ENCODE results near the gene GORAB. TPM values are rescaled to one million over a fixed set of nuclear protein-coding genes. Genes with fewer than 3 reads are reported as not detected.

GORAB gene
- total RNA-seq, 1 experiment from 2014 or later, result 10.9 TPM

DNA sequence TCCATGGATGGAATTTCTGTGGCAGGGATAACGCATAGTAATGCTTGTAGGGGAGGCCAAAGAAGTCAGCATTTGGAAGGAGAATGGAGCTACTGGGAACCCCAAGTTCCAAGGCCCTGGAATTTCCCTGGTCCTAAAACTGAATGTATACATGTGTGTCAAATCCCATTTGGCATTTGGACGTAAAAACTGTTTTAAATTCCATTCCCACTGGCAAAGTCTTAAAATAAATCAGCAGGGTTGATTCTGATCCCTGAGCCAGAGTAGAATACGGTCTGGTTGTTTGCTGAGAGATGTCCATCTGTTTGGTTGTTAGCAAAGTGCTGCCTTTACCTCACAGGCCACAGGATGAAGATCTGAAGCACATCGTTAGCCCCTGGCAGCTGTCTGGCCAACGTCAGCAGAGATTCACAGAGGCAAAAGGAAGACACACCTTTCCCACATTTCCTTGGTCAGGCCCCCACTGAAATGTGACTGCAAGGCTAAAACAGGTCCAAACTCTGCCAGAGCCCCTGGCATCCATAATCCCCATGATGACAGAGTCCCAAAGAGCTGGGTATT lies 62.2 kb downstream of the GORAB start:
- POLR2A ChIA-PET (ENCODE audit: low non-redundant PET), result no interaction called here
- Histone ChIP-seq H3K4me1 (ENCODE audit: insufficient read depth, low read length, poor library complexity, severe bottlenecking) (no peaks in the 10 kb centered on the region), H3K36me3 (ENCODE audit: insufficient read depth, low read length, poor library complexity, severe bottlenecking) (no peaks in the 10 kb centered on the region), H3K27me3 (replicated peaks; ENCODE audit: insufficient read depth, low read depth, low read length, poor library complexity) (peaks cover 4% of the 10 kb centered on the region), H3K9me3 (ENCODE audit: low read depth, low read length, poor library complexity, severe bottlenecking) (peaks cover 5% of the 10 kb centered on the region), H3K4me3 (ENCODE audit: low read depth, low read length, poor library complexity, severe bottlenecking) (no peak overlapping the region), H3K27ac (ENCODE audit: low read depth, low read length, poor library complexity, severe bottlenecking) (no peak overlapping the region)
- BruUV-seq (replicated peaks), result no TSS peak
- intact Hi-C loops (cut with micrococcal nuclease; ENCODE audit: unreplicated experiment), result no loop called here
- CTCF ChIA-PET, result no interaction called here
- no peak for DNase-seq (ENCODE audit: low spot score)
- TF ChIP-seq, protein P1, sequence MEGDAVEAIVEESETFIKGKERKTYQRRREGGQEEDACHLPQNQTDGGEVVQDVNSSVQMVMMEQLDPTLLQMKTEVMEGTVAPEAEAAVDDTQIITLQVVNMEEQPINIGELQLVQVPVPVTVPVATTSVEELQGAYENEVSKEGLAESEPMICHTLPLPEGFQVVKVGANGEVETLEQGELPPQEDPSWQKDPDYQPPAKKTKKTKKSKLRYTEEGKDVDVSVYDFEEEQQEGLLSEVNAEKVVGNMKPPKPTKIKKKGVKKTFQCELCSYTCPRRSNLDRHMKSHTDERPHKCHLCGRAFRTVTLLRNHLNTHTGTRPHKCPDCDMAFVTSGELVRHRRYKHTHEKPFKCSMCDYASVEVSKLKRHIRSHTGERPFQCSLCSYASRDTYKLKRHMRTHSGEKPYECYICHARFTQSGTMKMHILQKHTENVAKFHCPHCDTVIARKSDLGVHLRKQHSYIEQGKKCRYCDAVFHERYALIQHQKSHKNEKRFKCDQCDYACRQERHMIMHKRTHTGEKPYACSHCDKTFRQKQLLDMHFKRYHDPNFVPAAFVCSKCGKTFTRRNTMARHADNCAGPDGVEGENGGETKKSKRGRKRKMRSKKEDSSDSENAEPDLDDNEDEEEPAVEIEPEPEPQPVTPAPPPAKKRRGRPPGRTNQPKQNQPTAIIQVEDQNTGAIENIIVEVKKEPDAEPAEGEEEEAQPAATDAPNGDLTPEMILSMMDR (conservative IDR thresholded peaks at IDR 0.05; ENCODE audit: low read depth, low read length), result no peak
- no peak for TF ChIP-seq EZH2 (IDR thresholded peaks at IDR 0.05; ENCODE audit: borderline replicate concordance, low read depth, low read length, poor library complexity, severe bottlenecking)

DNA sequence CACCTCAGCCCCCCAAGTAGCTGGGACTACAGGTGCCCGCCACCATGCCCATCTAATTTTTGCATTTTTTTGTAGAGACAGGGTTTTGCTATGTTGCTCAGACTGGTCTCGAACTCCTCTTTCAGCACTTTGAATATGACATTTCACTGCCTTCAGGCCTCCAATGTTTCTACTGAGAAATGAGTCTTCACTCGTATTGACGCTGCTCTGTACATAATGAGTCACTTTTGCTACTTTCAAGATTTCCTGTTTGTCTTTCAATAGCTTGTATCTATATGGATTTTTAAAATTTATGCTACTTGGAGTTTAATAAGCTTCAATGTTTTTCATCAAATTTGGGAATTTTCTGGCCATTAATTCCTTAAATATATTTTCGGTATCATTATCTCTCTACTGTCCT lies 64.7 kb downstream of the GORAB start:
- Histone ChIP-seq H3K4me1 (ENCODE audit: insufficient read depth, low read length, poor library complexity, severe bottlenecking) (no peaks in the 10 kb centered on the region), H3K27ac (ENCODE audit: low read depth, low read length, poor library complexity, severe bottlenecking) (no peak overlapping the region), H3K9me3 (ENCODE audit: low read depth, low read length, poor library complexity, severe bottlenecking) (peaks cover 5% of the 10 kb centered on the region), H3K27me3 (replicated peaks; ENCODE audit: insufficient read depth, low read depth, low read length, poor library complexity) (no peaks in the 10 kb centered on the region), H3K4me3 (ENCODE audit: low read depth, low read length, poor library complexity, severe bottlenecking) (no peak overlapping the region), H3K36me3 (ENCODE audit: insufficient read depth, low read length, poor library complexity, severe bottlenecking) (no peaks in the 10 kb centered on the region)
- CTCF ChIA-PET, result no interaction called here
- intact Hi-C loops (cut with micrococcal nuclease; ENCODE audit: unreplicated experiment), result no loop called here
- no peak for DNase-seq (ENCODE audit: low spot score)
- POLR2A ChIA-PET (ENCODE audit: low non-redundant PET), result no interaction called here
- TF ChIP-seq EZH2 (IDR thresholded peaks at IDR 0.05; ENCODE audit: borderline replicate concordance, low read depth, low read length, poor library complexity, severe bottlenecking), result no peak
- TF ChIP-seq, protein P1 (conservative IDR thresholded peaks at IDR 0.05; ENCODE audit: low read depth, low read length), result no peak
- no TSS peak for BruUV-seq (replicated peaks)

DNA sequence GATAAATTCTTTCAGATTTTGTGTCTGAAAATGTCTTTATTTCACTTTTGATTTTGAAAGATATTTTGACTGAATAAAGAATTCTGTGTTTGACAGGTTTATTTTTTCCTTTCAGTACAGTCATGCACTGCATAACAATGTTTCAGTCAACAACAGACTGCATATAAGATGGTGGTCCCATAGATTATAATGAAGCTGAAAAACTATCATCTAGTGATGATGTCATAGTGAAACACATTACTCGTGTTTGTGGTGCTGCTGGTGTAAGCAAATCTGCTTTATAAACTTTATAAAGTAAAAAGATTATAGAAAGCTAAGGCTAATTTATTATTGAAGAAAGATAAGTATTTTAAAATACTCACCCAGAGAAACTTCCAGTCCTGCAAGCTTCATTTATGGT lies 66.7 kb downstream of the GORAB start:
- CTCF ChIA-PET, result no interaction called here
- no peaks in the 10 kb centered on the region for H3K36me3 ChIP-seq (ENCODE audit: insufficient read depth, low read length, poor library complexity, severe bottlenecking)
- no peak for DNase-seq (ENCODE audit: low spot score)
- H3K27ac ChIP-seq (ENCODE audit: low read depth, low read length, poor library complexity, severe bottlenecking), result no peak overlapping the region
- H3K9me3 ChIP-seq (ENCODE audit: low read depth, low read length, poor library complexity, severe bottlenecking), result peaks cover 5% of the 10 kb centered on the region
- no peaks in the 10 kb centered on the region for H3K4me1 ChIP-seq (ENCODE audit: insufficient read depth, low read length, poor library complexity, severe bottlenecking)
- no peak overlapping the region for H3K4me3 ChIP-seq (ENCODE audit: low read depth, low read length, poor library complexity, severe bottlenecking)
- intact Hi-C loops (cut with micrococcal nuclease; ENCODE audit: unreplicated experiment), result no loop called here
- no TSS peak for BruUV-seq (replicated peaks)
- H3K27me3 ChIP-seq (replicated peaks; ENCODE audit: insufficient read depth, low read depth, low read length, poor library complexity), result no peaks in the 10 kb centered on the region
- POLR2A ChIA-PET (ENCODE audit: low non-redundant PET), result no interaction called here
- TF ChIP-seq, protein P1 (conservative IDR thresholded peaks at IDR 0.05; ENCODE audit: low read depth, low read length), result no peak
- TF ChIP-seq EZH2 (IDR thresholded peaks at IDR 0.05; ENCODE audit: borderline replicate concordance, low read depth, low read length, poor library complexity, severe bottlenecking), result no peak

Data from A673 (cell line).